HUES64 (cell line): Measurements from ENCODE around the gene PDE2A. TPM values are rescaled to one million over a fixed set of nuclear protein-coding genes. Genes with fewer than 3 reads are reported as not detected.

ENCODE experiments used
- H3K27ac ChIP-seq: 2 replicates; pipeline ENCODE4 v1.7.0; 2013; ENCODE audit warnings: low read depth, low read length, inconsistent platforms
- H3K27me3 ChIP-seq: 2 replicates; pipeline ENCODE4 v1.6.1; 2013; ENCODE audit warnings: mild to moderate bottlenecking, low read length; ENCODE audit not compliant: insufficient read depth
- H3K36me3 ChIP-seq: 2 replicates; pipeline ENCODE4 v1.6.1; 2013; ENCODE audit warnings: mild to moderate bottlenecking, low read length; ENCODE audit not compliant: insufficient read depth
- H3K4me1 ChIP-seq: 2 replicates; pipeline ENCODE4 v1.6.1; 2013; ENCODE audit warnings: mild to moderate bottlenecking, low read length, moderate library complexity; ENCODE audit not compliant: insufficient read depth
- H3K4me3 ChIP-seq: 2 replicates; pipeline ENCODE4 v1.5.1; 2013; ENCODE audit warnings: mild to moderate bottlenecking, low read length, moderate library complexity
- H3K9ac ChIP-seq: 2 replicates; pipeline ENCODE4 v1.6.1; 2013; ENCODE audit warnings: mild to moderate bottlenecking, low read depth, low read length
- H3K9me3 ChIP-seq: 2 replicates; pipeline ENCODE4 v1.6.1; 2013; ENCODE audit warnings: low read depth, low read length; ENCODE audit not compliant: insufficient read depth
- WGBS: fragments of 150-250, 120-280 bp; methylation state at CpG from one replicate; pipeline ENCODE4 v1.1.7; 2013; ENCODE audit warnings: missing lambda C conversion rate; 5-methylcytosine and 5-hydroxymethylcytosine counted together
- polyA plus RNA-seq, 2 experiments: library from polyadenylated mRNA; stranded (reverse); fragments of 50-300 nt; gene quantifications; one replicate each; pipeline ENCODE4 v1.2.3, GENCODE V29; 2013

Gene PDE2A
- 2.4 TPM for polyA plus RNA-seq (2013, experiment 1 of 2)
- polyA plus RNA-seq (2013, experiment 2 of 2) = 4.8 TPM

DNA sequence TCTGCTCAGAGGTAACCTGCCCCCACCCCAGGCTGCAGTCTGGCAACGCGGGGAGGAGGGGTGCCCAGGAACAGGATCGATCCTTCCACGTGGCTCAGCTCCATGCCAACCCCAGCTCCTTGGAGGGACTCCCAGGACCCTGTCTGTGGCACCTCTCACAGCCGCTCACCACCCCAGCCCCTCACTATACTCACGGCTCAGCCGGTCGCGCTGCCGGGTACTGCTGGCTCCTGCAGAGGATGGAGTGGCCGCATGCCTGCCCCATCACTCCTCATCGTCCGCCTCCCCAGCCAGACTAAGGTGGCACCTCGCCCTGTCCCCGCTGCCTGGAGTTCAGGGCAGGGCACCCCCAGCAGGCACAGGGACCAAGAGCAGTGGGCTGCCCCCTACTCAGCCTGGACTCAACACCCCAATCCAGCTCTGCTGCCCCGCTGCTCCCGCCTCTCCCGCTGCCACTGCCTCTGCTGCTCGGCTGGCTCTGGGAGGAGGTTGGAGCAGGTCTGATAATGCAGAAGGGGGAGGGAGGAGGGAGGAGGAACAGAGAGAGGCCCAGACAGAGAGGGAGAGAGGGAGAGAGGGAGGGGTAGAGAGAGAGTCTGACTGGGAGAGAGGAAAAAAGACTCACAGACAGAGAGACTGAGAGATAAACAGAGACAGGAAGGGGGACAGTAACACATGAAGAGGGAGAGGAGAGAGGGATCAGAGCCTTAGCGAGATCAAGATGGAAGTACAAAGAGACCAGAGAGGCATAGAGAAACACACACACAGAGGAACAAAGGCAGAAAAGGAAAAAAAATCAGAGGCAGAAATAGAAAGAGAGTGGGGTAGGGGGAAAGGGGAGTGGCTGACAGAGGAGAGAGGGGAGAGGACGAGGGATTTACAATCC is at the start of gene PDE2A:
Gene PDE2A (minus strand): TSS at position 480 of the 886 bp plus-strand sequence. CDS start 215 bp downstream, at position 265.
- peaks cover 59% of the 10 kb centered on the region for H3K27me3 ChIP-seq
- no peak within 1 kb of the TSS for H3K9ac ChIP-seq
- H3K36me3 ChIP-seq = no peaks in the 10 kb centered on the region
- H3K4me3 ChIP-seq = peak within 1 kb of the TSS; percentile 41
- H3K27ac ChIP-seq = no peak within 1 kb of the TSS
- H3K4me1 ChIP-seq = peaks cover 31% of the 10 kb centered on the region
- 13% methylated on average over 21 of the region's 21 CpGs for WGBS
- H3K9me3 ChIP-seq = no peaks in the 10 kb centered on the region

DNA sequence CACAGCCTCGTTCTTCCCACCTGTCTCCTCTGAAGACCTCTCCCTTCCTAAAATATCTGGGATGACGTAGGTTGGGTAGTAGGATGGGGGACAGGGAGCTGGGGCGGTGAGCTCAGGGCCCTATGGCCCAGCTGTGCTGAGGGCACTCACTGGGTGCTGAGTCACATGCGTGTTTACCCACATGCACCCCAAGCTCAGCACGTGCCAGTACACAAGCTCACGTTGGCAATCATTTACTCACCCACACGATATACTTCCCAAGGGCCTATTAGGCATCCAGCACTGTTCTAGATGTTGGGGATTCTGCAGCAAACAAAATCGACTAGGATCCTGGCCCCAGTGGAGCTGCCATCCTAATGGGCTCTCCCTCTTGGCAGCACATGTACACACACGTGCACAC is 49.3 kb upstream of the PDE2A start:
- Histone ChIP-seq H3K9ac (no peak overlapping the region), H3K4me1 (peaks cover 4% of the 10 kb centered on the region; the same call in 1 of the 2 replicates), H3K4me3 (no peak overlapping the region), H3K9me3 (no peaks in the 10 kb centered on the region), H3K36me3 (peaks cover 14% of the 10 kb centered on the region; the same call in 1 of the 2 replicates), H3K27ac (no peak overlapping the region), H3K27me3 (no peaks in the 10 kb centered on the region)
- 95% methylated on average over 8 of the region's 9 CpGs for WGBS

DNA sequence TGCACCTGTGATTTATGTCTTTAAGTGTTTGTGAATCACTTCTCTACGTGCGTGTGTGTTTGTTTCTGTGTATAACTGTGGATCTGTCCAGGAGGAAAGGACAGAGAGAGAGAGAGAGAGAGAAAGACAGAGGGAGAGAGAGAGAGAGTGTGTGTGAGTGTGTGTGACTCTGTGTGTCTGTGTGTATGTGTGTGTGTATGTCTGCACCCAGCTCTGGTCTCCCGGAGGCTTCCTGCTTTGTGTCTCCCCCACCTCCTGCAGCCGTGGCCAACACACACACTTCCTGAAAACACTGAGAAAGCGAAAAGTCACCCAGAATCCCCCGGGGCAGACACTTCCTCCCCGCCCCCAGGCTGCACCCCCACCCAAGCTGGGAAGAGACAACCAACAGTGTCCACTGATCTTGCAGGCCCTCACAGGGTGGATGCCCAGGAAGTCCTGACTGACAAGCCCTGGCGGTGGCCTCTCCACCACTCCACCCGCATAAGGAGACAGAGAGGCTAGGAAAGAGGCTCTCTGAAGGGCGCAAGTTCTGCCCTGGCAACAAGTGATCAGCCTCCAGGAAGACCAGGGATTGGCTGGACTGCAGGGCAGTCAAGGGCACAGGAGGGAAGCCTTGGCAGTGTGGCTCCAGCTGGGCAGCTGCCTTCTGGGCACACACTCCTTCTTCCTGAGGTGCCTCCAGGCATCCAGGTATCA is 48.0 kb upstream of the PDE2A start:
- 0 out of 2 replicates have a peak overlapping the region, but pooled peaks have one; percentile 21 for H3K9ac ChIP-seq
- no peak overlapping the region; the same call in 1 of the 2 replicates for H3K27ac ChIP-seq
- peaks cover 14% of the 10 kb centered on the region; the same call in 1 of the 2 replicates for H3K36me3 ChIP-seq
- H3K27me3 ChIP-seq = no peaks in the 10 kb centered on the region
- H3K9me3 ChIP-seq = no peaks in the 10 kb centered on the region
- WGBS = 75% methylated on average over 10 of the region's 10 CpGs
- H3K4me1 ChIP-seq = peaks cover 4% of the 10 kb centered on the region; the same call in 1 of the 2 replicates
- H3K4me3 ChIP-seq = no peak overlapping the region

DNA sequence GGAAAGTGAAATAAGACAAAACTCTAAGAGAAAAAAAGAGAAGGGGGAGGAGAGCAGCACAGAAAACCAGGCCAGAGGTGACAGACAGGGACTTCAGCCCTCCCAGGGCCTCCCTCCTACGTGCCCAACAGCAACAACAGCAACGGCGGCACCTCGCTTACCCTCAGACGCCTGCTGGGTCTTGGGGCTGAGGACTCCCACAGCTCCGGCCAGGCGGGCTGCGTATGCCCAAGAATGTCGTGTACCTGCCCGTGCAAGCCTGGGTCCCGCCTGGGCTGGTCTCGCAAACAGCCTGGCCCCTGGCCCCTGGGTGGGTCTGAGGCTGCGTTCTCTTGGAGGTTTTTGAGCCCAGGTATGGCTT is 47.4 kb upstream of the PDE2A start:
- Histone ChIP-seq H3K4me3 (no peak overlapping the region), H3K9ac (0 out of 2 replicates have a peak overlapping the region, but pooled peaks have one; percentile 21), H3K9me3 (no peaks in the 10 kb centered on the region), H3K27me3 (no peaks in the 10 kb centered on the region), H3K4me1 (peaks cover 4% of the 10 kb centered on the region; the same call in 1 of the 2 replicates), H3K36me3 (peaks cover 14% of the 10 kb centered on the region; the same call in 1 of the 2 replicates), H3K27ac (no peak overlapping the region)
- WGBS = 83% methylated on average over 13 of the region's 13 CpGs

- Histone ChIP-seq H3K9me3 (no peaks in the 10 kb centered on the region), H3K4me1 (peaks cover 4% of the 10 kb centered on the region; the same call in 1 of the 2 replicates), H3K27ac (no peak overlapping the region), H3K36me3 (peaks cover 13% of the 10 kb centered on the region; the same call in 1 of the 2 replicates), H3K4me3 (no peak overlapping the region), H3K9ac (no peak overlapping the region), H3K27me3 (no peaks in the 10 kb centered on the region)
- 84% methylated on average over 3 of the region's 3 CpGs for WGBS
Observed at GRCh38 chr11:72721276-72721675, 47.1 kb upstream of the PDE2A start.

- H3K9ac ChIP-seq = no peak overlapping the region
- no peak overlapping the region for H3K27ac ChIP-seq
- H3K36me3 ChIP-seq = peaks cover 9% of the 10 kb centered on the region; the same call in 1 of the 2 replicates
- WGBS = 92% methylated on average over 4 of the region's 4 CpGs
- no peaks in the 10 kb centered on the region for H3K27me3 ChIP-seq
- H3K4me3 ChIP-seq = no peak overlapping the region
- H3K9me3 ChIP-seq = no peaks in the 10 kb centered on the region
- peaks cover 4% of the 10 kb centered on the region; the same call in 1 of the 2 replicates for H3K4me1 ChIP-seq
Observed at GRCh38 chr11:72720784-72721183, 46.6 kb upstream of the PDE2A start.

GRCh38 chr11:72720047-72720446 is 45.8 kb upstream of the PDE2A start:
- Histone ChIP-seq H3K36me3 (peaks cover 9% of the 10 kb centered on the region; the same call in 1 of the 2 replicates), H3K27ac (no peak overlapping the region), H3K9me3 (no peaks in the 10 kb centered on the region), H3K27me3 (no peaks in the 10 kb centered on the region), H3K9ac (no peak overlapping the region), H3K4me3 (no peak overlapping the region), H3K4me1 (0 out of 2 replicates have a peak, but pooled peaks cover 4% of the 10 kb centered on the region)
- WGBS = 92% methylated on average over 3 of the region's 3 CpGs

- Histone ChIP-seq H3K9me3 (no peaks in the 10 kb centered on the region), H3K4me1 (0 out of 2 replicates have a peak, but pooled peaks cover 4% of the 10 kb centered on the region), H3K27me3 (no peaks in the 10 kb centered on the region), H3K4me3 (no peak overlapping the region), H3K9ac (no peak overlapping the region), H3K27ac (no peak overlapping the region), H3K36me3 (peaks cover 9% of the 10 kb centered on the region; the same call in 1 of the 2 replicates)
- 89% methylated on average over 4 of the region's 4 CpGs for WGBS
Observed at GRCh38 chr11:72719551-72719950, 45.3 kb upstream of the PDE2A start.

DNA sequence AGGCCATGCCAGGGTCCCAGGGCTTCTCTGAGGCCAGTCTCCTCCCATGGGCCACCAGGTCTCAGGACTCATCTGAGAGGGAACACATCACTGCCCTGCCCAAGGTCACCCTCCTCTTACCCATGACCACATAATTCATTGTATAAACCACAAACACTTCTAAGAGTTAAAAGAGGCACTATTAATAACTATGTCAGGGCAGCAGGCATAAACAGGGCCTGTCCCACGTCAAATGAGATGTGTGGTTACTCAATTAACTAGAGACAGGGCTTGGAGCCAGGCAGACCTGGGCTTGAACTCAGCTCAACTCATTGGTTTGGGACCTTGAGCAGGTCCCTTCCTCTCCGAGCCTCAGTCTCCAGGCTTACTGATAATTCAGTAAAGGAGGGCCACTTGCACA is 44.9 kb upstream of the PDE2A start:
- peaks cover 7% of the 10 kb centered on the region; the same call in 1 of the 2 replicates for H3K36me3 ChIP-seq
- no peak overlapping the region for H3K4me3 ChIP-seq
- 85% methylated on average over 2 of the region's 2 CpGs for WGBS
- H3K9ac ChIP-seq = no peak overlapping the region
- H3K9me3 ChIP-seq = no peaks in the 10 kb centered on the region
- no peak overlapping the region for H3K27ac ChIP-seq
- H3K27me3 ChIP-seq = no peaks in the 10 kb centered on the region
- 0 out of 2 replicates have a peak, but pooled peaks cover 4% of the 10 kb centered on the region for H3K4me1 ChIP-seq

DNA sequence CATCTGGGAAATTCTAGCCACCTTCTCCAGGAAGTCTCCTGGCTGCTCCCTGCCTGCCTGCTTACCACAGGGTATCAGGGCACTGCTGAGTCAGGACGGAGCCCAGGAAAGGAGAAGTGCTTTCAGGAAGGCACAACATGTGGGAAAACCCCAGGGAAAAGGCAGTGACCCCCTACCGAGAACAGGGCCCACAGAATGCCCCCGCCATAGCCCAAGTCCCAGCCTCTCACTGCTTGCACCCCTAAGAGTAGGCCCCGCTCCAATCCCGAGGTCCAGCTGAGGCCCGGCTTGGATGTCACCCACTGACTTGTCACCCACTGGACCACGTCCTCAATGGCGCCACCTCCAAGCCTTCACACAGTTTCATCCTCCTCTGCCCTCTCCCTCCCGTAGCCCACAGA is 43.9 kb upstream of the PDE2A start:
- H3K4me1 ChIP-seq = 0 out of 2 replicates have a peak, but pooled peaks cover 4% of the 10 kb centered on the region
- H3K27ac ChIP-seq = no peak overlapping the region
- 0 out of 2 replicates have a peak, but pooled peaks cover 3% of the 10 kb centered on the region for H3K36me3 ChIP-seq
- 91% methylated on average over 9 of the region's 9 CpGs for WGBS
- H3K9me3 ChIP-seq = no peaks in the 10 kb centered on the region
- no peak overlapping the region for H3K9ac ChIP-seq
- no peak overlapping the region for H3K4me3 ChIP-seq
- H3K27me3 ChIP-seq = no peaks in the 10 kb centered on the region
